Esophagus muscularis mucosa (tissue), 3 donors: Measurements from ENCODE around the gene PTPRK.

Experiments used
- EP300 ChIP-seq: sonication (generic); formaldehyde crosslinking; IDR thresholded peaks from one replicate; pipeline ENCODE4 v1.6.1; 2017; ENCODE audit warnings: antibody characterized with exemption
- TF ChIP-seq, protein P1 (sequence below), 3 experiments: fragments of 200-600 bp in 2 of 3; fragments of 450-650 bp in 1 of 3; sonication (generic) in 2 of 3; IDR thresholded peaks; one replicate each; pipeline ENCODE4 v1.5.1; 2017 to 2019; ENCODE audit warnings: antibody characterized with exemption in 3 of 3, mild to moderate bottlenecking in 2 of 3, moderate library complexity in 1 of 3

DNA sequence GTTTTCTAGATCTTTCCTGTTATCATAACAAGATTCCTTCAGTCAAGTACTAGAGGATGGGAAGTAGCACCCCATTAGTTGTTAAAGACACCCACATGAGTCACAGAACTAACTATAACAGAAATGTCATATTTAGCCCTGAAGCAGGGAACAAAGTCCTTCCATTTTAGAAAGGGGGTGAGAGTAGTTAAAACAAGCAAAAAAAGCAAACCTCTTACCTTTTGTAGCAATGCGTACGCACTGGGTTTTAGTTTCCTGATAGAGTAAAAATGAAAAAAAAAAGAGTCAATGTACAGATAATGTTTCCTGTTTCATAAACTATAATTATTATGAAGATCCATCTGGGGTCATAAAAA, 455.9 kb downstream of the PTPRK start:
- TF ChIP-seq EP300: no peak
- TF ChIP-seq, protein P1, sequence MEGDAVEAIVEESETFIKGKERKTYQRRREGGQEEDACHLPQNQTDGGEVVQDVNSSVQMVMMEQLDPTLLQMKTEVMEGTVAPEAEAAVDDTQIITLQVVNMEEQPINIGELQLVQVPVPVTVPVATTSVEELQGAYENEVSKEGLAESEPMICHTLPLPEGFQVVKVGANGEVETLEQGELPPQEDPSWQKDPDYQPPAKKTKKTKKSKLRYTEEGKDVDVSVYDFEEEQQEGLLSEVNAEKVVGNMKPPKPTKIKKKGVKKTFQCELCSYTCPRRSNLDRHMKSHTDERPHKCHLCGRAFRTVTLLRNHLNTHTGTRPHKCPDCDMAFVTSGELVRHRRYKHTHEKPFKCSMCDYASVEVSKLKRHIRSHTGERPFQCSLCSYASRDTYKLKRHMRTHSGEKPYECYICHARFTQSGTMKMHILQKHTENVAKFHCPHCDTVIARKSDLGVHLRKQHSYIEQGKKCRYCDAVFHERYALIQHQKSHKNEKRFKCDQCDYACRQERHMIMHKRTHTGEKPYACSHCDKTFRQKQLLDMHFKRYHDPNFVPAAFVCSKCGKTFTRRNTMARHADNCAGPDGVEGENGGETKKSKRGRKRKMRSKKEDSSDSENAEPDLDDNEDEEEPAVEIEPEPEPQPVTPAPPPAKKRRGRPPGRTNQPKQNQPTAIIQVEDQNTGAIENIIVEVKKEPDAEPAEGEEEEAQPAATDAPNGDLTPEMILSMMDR (IDR thresholded peaks at IDR 0.05): no peak
